Measurements from ENCODE around the gene SYNDIG1L.

Gene SYNDIG1L

GRCh38 chr14:74358176-74358829 is 67.7 kb downstream of the SYNDIG1L start:
- peak; percentile 1 for DNase-seq (ENCODE audit: low spot score)

GRCh38 chr14:74357585-74357984 is 68.4 kb downstream of the SYNDIG1L start:
- DNase-seq (ENCODE audit: low spot score), result no peak

GRCh38 chr14:74356892-74357575 is 69.0 kb downstream of the SYNDIG1L start:
- peak; percentile 1 for DNase-seq (ENCODE audit: low spot score)

Measured in AG08396 (cell line).